SK-N-SH (cell line): ENCODE data around the gene PARD6A. TPM values are rescaled to one million over a fixed set of nuclear protein-coding genes. Genes with fewer than 3 reads are reported as not detected.

Experiments used
- CTCF ChIA-PET: fragments of 300-600, 350-600 bp; formaldehyde crosslinking; extraction: SDS; loops from one replicate; lab custom pipeline; 2021; lab: Yijun Ruan, JAX
- POLR2A ChIA-PET: fragments of 350-600 bp; sonication (Branson Sonifier 250); formaldehyde crosslinking; extraction: SDS; loops from one replicate; lab custom pipeline; 2020; ENCODE audit warnings: antibody characterized with exemption, inconsistent platforms; lab: Yijun Ruan, JAX
- DNase-seq: peaks from one replicate; pipeline ENCODE4 v3.0.0; 2012
- H2AFZ ChIP-seq: fragments of 200-600 bp; sonication (generic); 2 replicates; pipeline ENCODE4 v1.8.1; 2016; ENCODE audit warnings: antibody characterized with exemption, mild to moderate bottlenecking, low read depth
- H3F3A ChIP-seq: fragments of 200-600 bp; sonication (generic); replicated peaks from 2 replicates; pipeline ENCODE3; 2016; ENCODE audit warnings: antibody characterized with exemption, mild to moderate bottlenecking; ENCODE audit not compliant: insufficient read depth
- H3K27ac ChIP-seq, 2 experiments: fragments of 200-500 bp in 1 of 2; fragments of 200-600 bp in 1 of 2; sonication (Bioruptor generic) in 1 of 2; sonication (generic), shearing (Covaris generic) in 1 of 2; 2 replicates each; pipeline versions ENCODE4 v1.5.1 to v1.6.1; 2014 to 2016; ENCODE audit warnings: low read depth in 2 of 2, inconsistent platforms in 1 of 2, low read length in 1 of 2, mild to moderate bottlenecking in 1 of 2, mixed read lengths in 1 of 2
- H3K27me3 ChIP-seq: fragments of 200-600 bp; sonication (generic), shearing (Covaris generic); 2 replicates; pipeline ENCODE4 v1.6.1; 2016; ENCODE audit warnings: mixed run types; ENCODE audit not compliant: insufficient read depth
- H3K36me3 ChIP-seq, 2 experiments: fragments of 200-500 bp in 1 of 2; fragments of 200-600 bp in 1 of 2; sonication (Bioruptor generic) in 1 of 2; sonication (generic) in 1 of 2; replicated peaks in 1 of 2; 2 replicates each; pipeline versions ENCODE3 to v1.5.1; 2014 to 2016; ENCODE audit warnings: low read length in 1 of 2, mild to moderate bottlenecking in 1 of 2; ENCODE audit not compliant: insufficient read depth in 2 of 2, control insufficient read depth in 1 of 2
- H3K4me1 ChIP-seq, 2 experiments: fragments of 200-500 bp in 1 of 2; fragments of 200-600 bp in 1 of 2; sonication (Bioruptor generic) in 1 of 2; sonication (generic), shearing (Covaris generic) in 1 of 2; 2 replicates each; pipeline versions ENCODE4 v1.5.1 to v1.6.1; 2014 to 2016; ENCODE audit warnings: low read depth in 1 of 2, low read length in 1 of 2, mixed run types in 1 of 2; ENCODE audit not compliant: insufficient read depth in 2 of 2, control insufficient read depth in 1 of 2
- H3K4me2 ChIP-seq: fragments of 200-600 bp; sonication (generic), shearing (Covaris generic); 2 replicates; pipeline ENCODE4 v1.6.1; 2017; ENCODE audit warnings: mixed run types
- H3K4me3 ChIP-seq, 2 experiments: fragments of 200-500 bp in 1 of 2; fragments of 200-600 bp in 1 of 2; sonication (Bioruptor generic) in 1 of 2; sonication (generic), shearing (Covaris generic) in 1 of 2; 2 replicates each; pipeline versions ENCODE4 v1.5.1 to v1.8.1; 2014 to 2016; ENCODE audit warnings: low read depth in 2 of 2, inconsistent platforms in 1 of 2, low read length in 1 of 2, mild to moderate bottlenecking in 1 of 2, mixed read lengths in 1 of 2, moderate library complexity in 1 of 2
- H3K79me2 ChIP-seq: fragments of 200-600 bp; sonication (generic); 2 replicates; pipeline ENCODE4 v1.8.1; 2017; ENCODE audit warnings: mild to moderate bottlenecking; ENCODE audit not compliant: insufficient read depth
- H3K9ac ChIP-seq: fragments of 200-600 bp; sonication (generic); 2 replicates; pipeline ENCODE4 v1.6.1; 2017; ENCODE audit warnings: mixed run types
- H3K9me2 ChIP-seq: fragments of 200-600 bp; sonication (generic); 2 replicates; pipeline ENCODE4 v1.6.1; 2017; ENCODE audit warnings: mixed run types
- H3K9me3 ChIP-seq: fragments of 200-600 bp; sonication (generic); 2 replicates; pipeline ENCODE4 v1.6.1; 2017; ENCODE audit warnings: mixed run types, mild to moderate bottlenecking, moderate library complexity
- H4K20me1 ChIP-seq: fragments of 200-600 bp; sonication (generic); 2 replicates; pipeline ENCODE4 v1.6.1; 2017; ENCODE audit warnings: mild to moderate bottlenecking, mixed run types; ENCODE audit not compliant: insufficient read depth
- ELF1 ChIP-seq: IDR thresholded peaks from 2 replicates; pipeline ENCODE4 v1.4.0; 2012
- EP300 ChIP-seq, 2 experiments: IDR thresholded peaks; 2 replicates each; pipeline versions ENCODE4 v1.4.0 to v1.6.1; 2012; ENCODE audit warnings: borderline replicate concordance in 1 of 2, low read depth in 1 of 2, low read length in 1 of 2
- FOXJ3 ChIP-seq: sonication (generic); formaldehyde crosslinking; IDR thresholded peaks from 2 replicates; pipeline ENCODE4 v1.5.1; 2020; ENCODE audit warnings: mild to moderate bottlenecking, missing genetic modification reagents
- FOXM1 ChIP-seq: IDR thresholded peaks from 2 replicates; pipeline ENCODE4 v1.4.0; 2012; ENCODE audit warnings: low read depth, mild to moderate bottlenecking
- GABPA ChIP-seq: IDR thresholded peaks from 2 replicates; pipeline ENCODE4 v1.4.0; 2012; ENCODE audit warnings: low read depth, mild to moderate bottlenecking
- GATA2 ChIP-seq: sonication (generic); formaldehyde crosslinking; IDR thresholded peaks from 2 replicates; pipeline ENCODE4 v1.5.0; 2020; ENCODE audit warnings: mild to moderate bottlenecking, missing genetic modification reagents
- JUND ChIP-seq: IDR thresholded peaks from 2 replicates; pipeline ENCODE4 v1.4.0; 2012
- NRF1 ChIP-seq: IDR thresholded peaks from 2 replicates; pipeline ENCODE4 v1.6.1; 2012; ENCODE audit warnings: low read depth, mild to moderate bottlenecking, low read length
- POLR2AphosphoS5 ChIP-seq: IDR thresholded peaks from 2 replicates; pipeline ENCODE4 v1.6.1; 2012; ENCODE audit warnings: low read depth, low read length
- RAD21 ChIP-seq: IDR thresholded peaks from 2 replicates; pipeline ENCODE4 v1.6.1; 2012; ENCODE audit warnings: mild to moderate bottlenecking, low read length
- RFX5 ChIP-seq: IDR thresholded peaks from 2 replicates; pipeline ENCODE4 v1.6.1; 2012; ENCODE audit warnings: mild to moderate bottlenecking, improper control_type of control experiment, low read length
- RXRA ChIP-seq: IDR thresholded peaks from 2 replicates; pipeline ENCODE4 v1.4.0; 2012; ENCODE audit warnings: low read depth, mild to moderate bottlenecking, borderline replicate concordance
- SMC3 ChIP-seq: IDR thresholded peaks from 2 replicates; pipeline ENCODE4 v1.6.1; 2012; ENCODE audit warnings: low read depth, low read length, improper control_type of control experiment
- TAF1 ChIP-seq: IDR thresholded peaks from 2 replicates; pipeline ENCODE4 v1.6.1; 2012; ENCODE audit warnings: low read depth, mild to moderate bottlenecking, low read length, moderate library complexity, borderline replicate concordance
- TCF12 ChIP-seq: IDR thresholded peaks from 2 replicates; pipeline ENCODE4 v1.4.0; 2012
- TEAD4 ChIP-seq: IDR thresholded peaks from 2 replicates; pipeline ENCODE4 v1.4.0; 2012; ENCODE audit warnings: mild to moderate bottlenecking, borderline replicate concordance; ENCODE audit not compliant: insufficient read depth
- WGBS: methylation state at CpG from one replicate; pipeline ENCODE4 v1.1.6; 2017; ENCODE audit warnings: low lambda C conversion rate; 5-methylcytosine and 5-hydroxymethylcytosine counted together
- polyA plus RNA-seq, 3 experiments: library from polyadenylated mRNA; depleted of rRNA; stranded (reverse); fragments of >200 nt; gene quantifications; 2 replicates each; pipeline ENCODE4 v1.2.3, GENCODE V29; 2012
- TF ChIP-seq, protein P1 (sequence below): IDR thresholded peaks from 2 replicates; pipeline ENCODE4 v1.4.0; 2012; ENCODE audit warnings: low read depth, borderline replicate concordance
- TF ChIP-seq, protein P2 (sequence below): fragments of 200-600 bp; sonication (generic); IDR thresholded peaks from 2 replicates; pipeline ENCODE4 v1.6.1; 2017; ENCODE audit warnings: antibody characterized with exemption, mild to moderate bottlenecking, moderate library complexity
- TF ChIP-seq, protein P3 (sequence below): IDR thresholded peaks from 2 replicates; pipeline ENCODE4 v1.4.0; 2012; ENCODE audit warnings: low read depth, borderline replicate concordance
- TF ChIP-seq, protein P4 (sequence below): fragments of 150-350 bp; IDR thresholded peaks from 2 replicates; pipeline ENCODE4 v1.6.1; 2016; ENCODE audit warnings: mild to moderate bottlenecking, low read depth, low read length

PARD6A gene
- polyA plus RNA-seq, 1 of the 3 experiments (the other 2 are of a cell fraction) = 9.0 TPM

DNA sequence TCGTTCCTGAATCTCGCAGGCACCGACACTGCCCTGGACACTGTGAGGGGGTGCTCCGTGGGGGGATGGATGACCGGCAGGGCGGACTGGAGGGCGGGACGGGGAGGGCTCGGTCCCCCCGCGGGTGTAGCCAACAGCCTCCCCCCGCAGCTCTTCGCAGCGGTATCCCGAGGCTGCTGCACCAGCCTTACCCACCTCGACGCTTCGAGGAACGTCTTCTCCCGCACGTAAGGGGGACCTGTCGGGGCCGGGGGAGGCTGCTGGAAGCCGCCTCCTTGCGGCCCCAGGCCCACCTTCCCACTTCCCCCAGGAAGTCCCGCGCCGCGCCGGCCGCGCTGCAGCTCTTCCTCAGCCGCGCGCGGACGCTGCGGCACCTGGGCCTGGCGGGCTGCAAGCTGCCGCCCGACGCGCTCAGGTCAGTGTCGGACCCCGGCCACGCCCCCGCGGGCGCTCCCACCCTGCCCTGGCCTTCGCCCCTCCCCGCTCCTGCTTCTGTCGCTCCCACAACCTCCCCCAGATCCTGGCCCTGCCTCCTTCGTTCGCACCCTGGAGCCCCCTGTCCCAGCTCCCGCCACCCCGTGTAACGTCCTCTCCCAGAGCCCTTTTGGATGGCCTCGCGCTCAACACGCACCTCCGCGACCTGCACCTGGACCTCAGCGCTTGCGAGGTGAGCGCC is 12.5 kb upstream of the PARD6A start:
- no peaks in the 10 kb centered on the region for H3K36me3 ChIP-seq
- no peak for DNase-seq
- WGBS = 91% methylated on average over 48 of the region's 65 CpGs
- H4K20me1 ChIP-seq = peaks cover 4% of the 10 kb centered on the region; the same call in 1 of the 2 replicates
- POLR2A ChIA-PET = no interaction called here
- H3F3A ChIP-seq = no peaks in the 10 kb centered on the region
- H3K4me3 ChIP-seq = no peak overlapping the region
- no peaks in the 10 kb centered on the region for H3K27me3 ChIP-seq
- H3K4me2 ChIP-seq = no peak overlapping the region
- no peaks in the 10 kb centered on the region for H3K9me2 ChIP-seq
- no peaks in the 10 kb centered on the region for H3K9me3 ChIP-seq
- H3K4me1 ChIP-seq = peaks cover 0 to 5% of the 10 kb centered on the region in 2 experiments; a peak in 1 of 4 replicates
- TF ChIP-seq RXRA = no peak
- TF ChIP-seq, protein P1, sequence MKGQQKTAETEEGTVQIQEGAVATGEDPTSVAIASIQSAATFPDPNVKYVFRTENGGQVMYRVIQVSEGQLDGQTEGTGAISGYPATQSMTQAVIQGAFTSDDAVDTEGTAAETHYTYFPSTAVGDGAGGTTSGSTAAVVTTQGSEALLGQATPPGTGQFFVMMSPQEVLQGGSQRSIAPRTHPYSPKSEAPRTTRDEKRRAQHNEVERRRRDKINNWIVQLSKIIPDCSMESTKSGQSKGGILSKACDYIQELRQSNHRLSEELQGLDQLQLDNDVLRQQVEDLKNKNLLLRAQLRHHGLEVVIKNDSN = no peak
- TF ChIP-seq GABPA = no peak
- no peak for TF ChIP-seq FOXM1
- TF ChIP-seq EP300 (IDR thresholded peaks at IDR 0.05; ENCODE audit: borderline replicate concordance in 1 of 2, low read depth in 1 of 2, low read length in 1 of 2) = no peak
- TF ChIP-seq RAD21 = no peak
- no peak for TF ChIP-seq JUND
- TF ChIP-seq SMC3 = no peak
- TF ChIP-seq, protein P2, sequence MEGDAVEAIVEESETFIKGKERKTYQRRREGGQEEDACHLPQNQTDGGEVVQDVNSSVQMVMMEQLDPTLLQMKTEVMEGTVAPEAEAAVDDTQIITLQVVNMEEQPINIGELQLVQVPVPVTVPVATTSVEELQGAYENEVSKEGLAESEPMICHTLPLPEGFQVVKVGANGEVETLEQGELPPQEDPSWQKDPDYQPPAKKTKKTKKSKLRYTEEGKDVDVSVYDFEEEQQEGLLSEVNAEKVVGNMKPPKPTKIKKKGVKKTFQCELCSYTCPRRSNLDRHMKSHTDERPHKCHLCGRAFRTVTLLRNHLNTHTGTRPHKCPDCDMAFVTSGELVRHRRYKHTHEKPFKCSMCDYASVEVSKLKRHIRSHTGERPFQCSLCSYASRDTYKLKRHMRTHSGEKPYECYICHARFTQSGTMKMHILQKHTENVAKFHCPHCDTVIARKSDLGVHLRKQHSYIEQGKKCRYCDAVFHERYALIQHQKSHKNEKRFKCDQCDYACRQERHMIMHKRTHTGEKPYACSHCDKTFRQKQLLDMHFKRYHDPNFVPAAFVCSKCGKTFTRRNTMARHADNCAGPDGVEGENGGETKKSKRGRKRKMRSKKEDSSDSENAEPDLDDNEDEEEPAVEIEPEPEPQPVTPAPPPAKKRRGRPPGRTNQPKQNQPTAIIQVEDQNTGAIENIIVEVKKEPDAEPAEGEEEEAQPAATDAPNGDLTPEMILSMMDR = no peak
- TF ChIP-seq FOXJ3 (CRISPR knock-in tag) = no peak
- TF ChIP-seq NRF1 = no peak
- no peak for TF ChIP-seq RFX5
- no peak overlapping the region for H3K9ac ChIP-seq
- H3K79me2 ChIP-seq = no peaks in the 10 kb centered on the region
- H3K27ac ChIP-seq = no peak overlapping the region
- CTCF ChIA-PET = interaction anchor here (1.0 to 16.5 kb wide), 4 partner anchors 86 to 167 kb away, joined by 3 to 263 read pairs (median 24); partner anchors contain the start of genes ATP6V0D1 and CTCF
- H2AFZ ChIP-seq = no peak overlapping the region

DNA sequence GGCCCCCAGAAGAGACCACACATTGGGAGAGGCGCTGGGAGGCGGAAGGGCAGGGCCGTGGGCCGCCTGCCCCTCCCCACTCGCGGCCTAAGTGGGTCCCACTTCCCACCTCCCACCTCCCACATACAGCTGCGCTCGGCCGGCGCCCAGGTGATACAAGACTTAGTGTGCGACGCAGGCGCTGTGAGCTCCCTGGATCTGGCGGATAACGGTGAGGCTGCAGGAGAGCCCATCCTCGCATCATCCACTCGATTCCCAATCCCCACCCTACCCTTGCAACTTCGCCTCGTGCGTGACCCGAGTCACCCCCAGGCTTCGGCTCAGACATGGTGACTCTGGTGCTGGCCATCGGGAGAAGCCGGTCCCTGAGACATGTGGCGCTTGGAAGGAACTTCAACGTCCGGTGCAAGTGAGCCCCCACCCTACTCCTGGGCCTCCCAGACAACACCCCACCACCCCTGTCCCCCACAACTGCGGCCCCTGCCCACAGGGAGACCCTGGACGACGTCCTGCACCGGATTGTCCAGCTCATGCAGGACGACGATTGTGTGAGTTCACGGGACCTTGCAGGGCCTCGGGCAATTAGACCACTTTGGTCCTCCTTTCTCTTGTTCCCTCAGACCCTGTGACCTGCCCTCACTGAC is 11.9 kb upstream of the PARD6A start:
- no peak for DNase-seq
- no peak overlapping the region for H2AFZ ChIP-seq
- H3K27me3 ChIP-seq = no peaks in the 10 kb centered on the region
- no peak overlapping the region for H3K27ac ChIP-seq
- no peaks in the 10 kb centered on the region for H3K9me3 ChIP-seq
- POLR2A ChIA-PET = no interaction called here
- peaks cover 0 to 9% of the 10 kb centered on the region in 2 experiments; a peak in 1 of 4 replicates for H3K4me1 ChIP-seq
- 87% methylated on average over 23 of the region's 35 CpGs for WGBS
- no peak overlapping the region for H3K4me2 ChIP-seq
- H3F3A ChIP-seq = no peaks in the 10 kb centered on the region
- no peaks in the 10 kb centered on the region for H3K79me2 ChIP-seq
- no peaks in the 10 kb centered on the region for H3K9me2 ChIP-seq
- peaks cover 4% of the 10 kb centered on the region; the same call in 1 of the 2 replicates for H4K20me1 ChIP-seq
- no peak overlapping the region for H3K9ac ChIP-seq
- no peaks in the 10 kb centered on the region for H3K36me3 ChIP-seq
- no peak overlapping the region for H3K4me3 ChIP-seq
- CTCF ChIA-PET = interaction anchor here (1.4 to 16.5 kb wide), 3 partner anchors 98 to 168 kb away, joined by 5 to 263 read pairs (median 43); partner anchors contain the start of gene ATP6V0D1
- TF ChIP-seq TCF12 (no peak), TAF1 (no peak), TEAD4 (no peak), FOXM1 (no peak), JUND (no peak), RXRA (no peak), POLR2AphosphoS5 (no peak), ELF1 (no peak), SMC3 (no peak), GATA2 (CRISPR knock-in tag) (no peak)
- TF ChIP-seq, protein P1 = no peak
- TF ChIP-seq, protein P3, sequence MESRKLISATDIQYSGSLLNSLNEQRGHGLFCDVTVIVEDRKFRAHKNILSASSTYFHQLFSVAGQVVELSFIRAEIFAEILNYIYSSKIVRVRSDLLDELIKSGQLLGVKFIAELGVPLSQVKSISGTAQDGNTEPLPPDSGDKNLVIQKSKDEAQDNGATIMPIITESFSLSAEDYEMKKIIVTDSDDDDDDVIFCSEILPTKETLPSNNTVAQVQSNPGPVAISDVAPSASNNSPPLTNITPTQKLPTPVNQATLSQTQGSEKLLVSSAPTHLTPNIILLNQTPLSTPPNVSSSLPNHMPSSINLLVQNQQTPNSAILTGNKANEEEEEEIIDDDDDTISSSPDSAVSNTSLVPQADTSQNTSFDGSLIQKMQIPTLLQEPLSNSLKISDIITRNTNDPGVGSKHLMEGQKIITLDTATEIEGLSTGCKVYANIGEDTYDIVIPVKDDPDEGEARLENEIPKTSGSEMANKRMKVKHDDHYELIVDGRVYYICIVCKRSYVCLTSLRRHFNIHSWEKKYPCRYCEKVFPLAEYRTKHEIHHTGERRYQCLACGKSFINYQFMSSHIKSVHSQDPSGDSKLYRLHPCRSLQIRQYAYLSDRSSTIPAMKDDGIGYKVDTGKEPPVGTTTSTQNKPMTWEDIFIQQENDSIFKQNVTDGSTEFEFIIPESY = no peak
- TF ChIP-seq, protein P4, sequence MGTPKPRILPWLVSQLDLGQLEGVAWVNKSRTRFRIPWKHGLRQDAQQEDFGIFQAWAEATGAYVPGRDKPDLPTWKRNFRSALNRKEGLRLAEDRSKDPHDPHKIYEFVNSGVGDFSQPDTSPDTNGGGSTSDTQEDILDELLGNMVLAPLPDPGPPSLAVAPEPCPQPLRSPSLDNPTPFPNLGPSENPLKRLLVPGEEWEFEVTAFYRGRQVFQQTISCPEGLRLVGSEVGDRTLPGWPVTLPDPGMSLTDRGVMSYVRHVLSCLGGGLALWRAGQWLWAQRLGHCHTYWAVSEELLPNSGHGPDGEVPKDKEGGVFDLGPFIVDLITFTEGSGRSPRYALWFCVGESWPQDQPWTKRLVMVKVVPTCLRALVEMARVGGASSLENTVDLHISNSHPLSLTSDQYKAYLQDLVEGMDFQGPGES = no peak
